Epithelial cell of proximal tubule (primary cell): Measurements from ENCODE around the gene DAND5. TPM values are rescaled to one million over a fixed set of nuclear protein-coding genes. Genes with fewer than 3 reads are reported as not detected.

ENCODE experiments used
- DNase-seq: peaks from one replicate; pipeline ENCODE4 v3.0.0-alpha.2; 2011; ENCODE audit warnings: low read depth
- H3K4me3 ChIP-seq: 2 replicates; pipeline ENCODE4 v1.5.1; 2011; ENCODE audit warnings: low read depth, mild to moderate bottlenecking, low read length
- CTCF ChIP-seq: conservative IDR thresholded peaks from 2 replicates; pipeline ENCODE4 v1.5.1; 2012; ENCODE audit warnings: low read depth, mild to moderate bottlenecking, low read length
- total RNA-seq: library from RNA; depleted of rRNA; stranded (reverse); fragments of >200 nt; gene quantifications from 2 replicates; pipeline ENCODE4 v1.2.3, GENCODE V29; 2015

Gene DAND5
- total RNA-seq, 1 donor from 2014 or later, result 0.06 TPM

GRCh38 chr19:13001502-13002165 lies 32.3 kb downstream of the DAND5 start:
- no peak for DNase-seq
- TF ChIP-seq CTCF, result no peak

DNA sequence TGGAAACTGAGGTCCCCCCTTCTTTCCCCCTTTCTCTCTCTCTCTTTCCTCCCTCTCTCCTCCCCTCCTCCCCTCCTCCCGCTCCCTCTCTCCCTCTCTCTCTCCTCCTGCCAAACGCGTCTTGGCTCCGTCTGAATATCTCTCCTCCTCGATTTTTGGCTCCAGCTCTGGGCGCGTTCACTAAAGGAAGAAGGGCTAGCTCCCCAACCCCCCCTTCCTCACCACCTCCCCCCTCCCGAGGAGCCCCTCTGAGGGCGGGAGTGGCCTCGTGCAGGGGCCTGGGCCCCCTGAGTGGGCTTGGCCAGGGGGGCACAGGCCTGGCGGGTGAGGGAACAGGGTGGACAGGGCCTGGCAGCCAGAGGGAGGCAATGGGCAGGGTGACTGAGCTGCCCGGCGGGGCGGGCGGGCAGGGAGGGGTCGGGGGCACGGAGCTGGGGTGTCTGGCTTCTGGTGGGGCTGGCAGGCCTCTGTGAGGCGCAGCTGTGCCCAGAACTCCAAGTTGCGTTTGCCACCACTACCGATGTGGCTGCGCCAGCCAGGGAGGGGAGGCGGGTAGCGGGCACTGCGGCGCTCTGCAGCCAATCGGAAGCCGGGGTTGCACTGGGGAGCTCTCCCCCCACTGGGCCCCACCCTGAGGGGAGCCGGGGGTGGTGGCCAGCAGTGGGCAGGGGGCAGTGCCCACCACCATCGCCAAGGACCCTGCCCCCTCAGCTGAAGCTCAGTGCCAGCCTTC lies 33.0 kb downstream of the DAND5 start:
- H3K4me3 ChIP-seq, result no peak overlapping the region
- TF ChIP-seq CTCF, result no peak
- DNase-seq, result no peak

More at GRCh38 chr19:13001502-13002165, 32.3 kb downstream of the DAND5 start:
- H3K4me3 ChIP-seq, result no peak overlapping the region

DNA sequence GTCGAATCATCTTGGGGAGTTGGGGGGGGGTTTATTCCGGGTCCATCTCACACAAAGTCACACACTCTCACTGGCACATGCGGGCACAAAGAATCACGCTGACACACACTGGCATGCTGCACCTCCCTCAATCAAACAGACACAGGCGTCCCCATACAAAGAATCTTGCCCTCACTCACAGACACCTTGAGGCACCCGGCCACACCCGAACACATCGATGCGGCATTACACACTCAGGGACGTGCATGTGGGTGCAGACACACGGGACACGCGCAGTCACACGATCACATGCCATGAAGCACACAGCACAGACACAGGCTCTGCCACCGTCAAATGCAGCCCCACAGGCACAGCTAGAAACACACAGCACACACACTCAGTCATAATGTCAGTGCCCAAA lies 33.7 kb downstream of the DAND5 start:
- no peak for TF ChIP-seq CTCF
- no peak overlapping the region for H3K4me3 ChIP-seq
- DNase-seq, result no peak

- no peak for TF ChIP-seq CTCF
These were observed 34.9 kb downstream of the DAND5 start for GRCh38 chr19:13004273-13004672.

DNA sequence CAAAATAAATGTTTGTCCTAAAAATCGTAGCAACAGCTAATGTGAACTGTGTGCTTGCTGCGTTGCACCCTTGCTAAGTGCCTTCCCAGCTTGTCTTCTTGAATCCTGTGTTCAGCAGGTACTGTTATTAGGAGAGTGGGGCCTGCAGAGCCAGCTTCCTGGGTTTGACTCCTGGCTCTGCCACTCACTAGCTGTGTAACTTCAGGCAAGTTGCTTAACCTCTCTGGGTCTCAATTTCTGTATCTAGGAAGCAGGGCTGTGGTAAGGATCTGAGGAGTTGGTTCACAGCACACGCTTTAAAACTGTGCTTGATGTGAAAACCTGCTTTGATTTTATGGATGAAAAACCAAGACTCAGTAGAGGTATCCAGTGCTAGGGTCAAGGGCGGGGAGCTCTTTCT lies 35.9 kb downstream of the DAND5 start:
- no peak for DNase-seq
- TF ChIP-seq CTCF, result no peak

More at GRCh38 chr19:13004273-13004672, 34.9 kb downstream of the DAND5 start:
- DNase-seq, result no peak
- no peak overlapping the region for H3K4me3 ChIP-seq

GRCh38 chr19:13005861-13006370 lies 36.5 kb downstream of the DAND5 start:
- no peak overlapping the region for H3K4me3 ChIP-seq
- TF ChIP-seq CTCF, result no peak
- no peak for DNase-seq

More for the DNA sequence above, 35.9 kb downstream of the DAND5 start:
- H3K4me3 ChIP-seq, result no peak overlapping the region
